ENCODE data around the gene ZBTB42.

Gene ZBTB42

GRCh38 chr14:104788161-104788818 is 12.6 kb upstream of the ZBTB42 start:
- TF ChIP-seq CTCF (IDR thresholded peaks at IDR 0.05; ENCODE audit: low read length, missing control alignments), result no peak
- no peak overlapping the region for H3K4me3 ChIP-seq (replicated peaks; ENCODE audit: low read depth, low read length)
- DNase-seq (ENCODE audit: low read depth), result no peak

GRCh38 chr14:104788873-104789663 is 11.8 kb upstream of the ZBTB42 start:
- H3K4me3 ChIP-seq (replicated peaks; ENCODE audit: low read depth, low read length), result no peak overlapping the region
- DNase-seq (ENCODE audit: low read depth), result no peak
- TF ChIP-seq CTCF (IDR thresholded peaks at IDR 0.05; ENCODE audit: low read length, missing control alignments), result no peak

GRCh38 chr14:104789752-104790743 is 10.9 kb upstream of the ZBTB42 start:
- no peak for TF ChIP-seq CTCF (IDR thresholded peaks at IDR 0.05; ENCODE audit: low read length, missing control alignments)
- DNase-seq (ENCODE audit: low read depth), result no peak
- H3K4me3 ChIP-seq (replicated peaks; ENCODE audit: low read depth, low read length), result no peak overlapping the region

GRCh38 chr14:104791425-104791824 is 9.5 kb upstream of the ZBTB42 start:
- H3K4me3 ChIP-seq (replicated peaks; ENCODE audit: low read depth, low read length), result no peak overlapping the region
- no peak for DNase-seq (ENCODE audit: low read depth)
- no peak for TF ChIP-seq CTCF (IDR thresholded peaks at IDR 0.05; ENCODE audit: low read length, missing control alignments)

- DNase-seq (ENCODE audit: low read depth), result no peak
- TF ChIP-seq CTCF (IDR thresholded peaks at IDR 0.05; ENCODE audit: low read length, missing control alignments), result no peak
- no peak overlapping the region for H3K4me3 ChIP-seq (replicated peaks; ENCODE audit: low read depth, low read length)
Observed at GRCh38 chr14:104792101-104792884, 8.6 kb upstream of the ZBTB42 start.
